GM12891 (cell line): ENCODE measurements around the gene NUP210L.
"Not testable (repeated sequence)": the region's sequence is repeated elsewhere in the genome, so short reads cannot be mapped to it uniquely, and the experiment has no call there.

Experiments used
- DNase-seq: peaks from one replicate; pipeline ENCODE4 v3.0.0; 2011; ENCODE audit warnings: low spot score; ENCODE audit not compliant: insufficient read length
- FAIRE-seq: peaks from 2 replicates; lab custom pipeline; 2011; peaks lifted over from hg19 to GRCh38; lab: Jason Lieb, UNC
- PAX5 ChIP-seq: IDR thresholded peaks from 2 replicates; pipeline ENCODE4 v1.6.1; 2011; ENCODE audit warnings: low read length, moderate library complexity, mild to moderate bottlenecking; ENCODE audit not compliant: insufficient read depth, severe bottlenecking
- POLR2A ChIP-seq: IDR thresholded peaks from 2 replicates; pipeline ENCODE4 v1.6.1; 2011; ENCODE audit warnings: low read depth, low read length, control low read depth
- POLR2AphosphoS5 ChIP-seq: IDR thresholded peaks from 2 replicates; pipeline ENCODE4 v1.6.1; 2011; ENCODE audit warnings: low read depth, low read length, control low read depth
- POU2F2 ChIP-seq: IDR thresholded peaks from 2 replicates; pipeline ENCODE4 v1.6.1; 2011; ENCODE audit warnings: low read depth, mild to moderate bottlenecking, control low read depth, low read length, moderate library complexity
- SPI1 ChIP-seq: IDR thresholded peaks from 2 replicates; pipeline ENCODE4 v1.6.1; 2011; ENCODE audit warnings: low read depth, low read length, control low read depth
- TAF1 ChIP-seq: IDR thresholded peaks from 2 replicates; pipeline ENCODE4 v1.6.1; 2011; ENCODE audit warnings: low read depth, low read length, control low read depth

Gene NUP210L

DNA sequence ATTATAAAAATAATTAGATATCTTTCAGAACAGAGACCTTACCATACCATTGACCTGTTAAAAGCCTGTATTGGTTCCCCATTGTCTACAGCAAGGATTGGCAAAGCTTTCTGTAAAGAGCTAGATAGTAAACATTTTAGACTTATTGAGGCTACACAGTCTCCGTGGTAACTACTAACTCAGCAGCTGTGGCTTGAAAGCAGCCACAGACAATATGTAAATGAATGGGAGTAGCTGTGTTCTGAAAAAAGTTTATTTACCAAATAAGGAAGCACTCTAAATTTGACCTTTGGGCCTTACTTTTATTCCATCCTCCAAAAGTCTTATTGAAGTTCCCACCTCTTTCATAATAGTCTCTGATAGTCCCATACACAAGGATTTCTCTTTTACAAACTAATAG lies 39.7 kb downstream of the NUP210L start:
- DNase-seq = no peak
- TF ChIP-seq PAX5 (no peak), POLR2A (no peak), POLR2AphosphoS5 (no peak), TAF1 (no peak), POU2F2 (no peak), SPI1 (no peak)
- peak; percentile 82 for FAIRE-seq

DNA sequence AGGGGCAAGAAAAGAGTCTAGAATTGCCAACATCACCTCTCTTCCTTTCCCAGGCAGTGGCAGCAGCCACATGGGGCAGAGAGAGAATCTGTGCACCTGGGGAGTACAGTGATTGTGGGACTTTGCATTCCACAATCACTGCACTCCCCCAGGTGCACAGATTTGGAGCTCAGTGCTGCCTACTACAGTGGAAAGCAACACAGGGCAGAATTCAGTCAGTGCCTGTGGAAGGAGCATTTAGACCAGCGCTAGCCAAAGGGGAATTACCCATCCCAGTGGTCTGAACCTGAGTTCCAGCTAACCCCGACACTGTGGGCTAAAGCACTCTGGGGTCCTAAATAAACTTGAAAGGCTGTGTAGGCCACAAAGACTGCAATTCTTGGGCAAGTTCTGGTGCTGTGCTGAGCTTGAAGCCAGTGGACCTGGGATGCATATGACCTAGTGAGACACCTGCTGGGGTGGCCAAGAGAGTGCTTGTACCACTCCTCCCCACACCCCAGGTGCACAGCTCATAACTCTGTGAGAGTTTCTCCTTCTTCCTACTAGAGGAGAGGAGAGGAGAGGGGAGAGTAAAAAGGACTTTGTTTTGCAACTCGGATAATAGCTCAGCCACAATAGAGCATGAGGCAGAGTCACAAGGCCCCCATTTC lies 50.3 kb downstream of the NUP210L start:
- no peak for TF ChIP-seq POLR2A
- no peak for TF ChIP-seq POU2F2
- TF ChIP-seq POLR2AphosphoS5 = no peak
- TF ChIP-seq TAF1 = no peak
- no peak for TF ChIP-seq PAX5
- TF ChIP-seq SPI1 = no peak
- DNase-seq (no peak), FAIRE-seq (peak; percentile 58)

DNA sequence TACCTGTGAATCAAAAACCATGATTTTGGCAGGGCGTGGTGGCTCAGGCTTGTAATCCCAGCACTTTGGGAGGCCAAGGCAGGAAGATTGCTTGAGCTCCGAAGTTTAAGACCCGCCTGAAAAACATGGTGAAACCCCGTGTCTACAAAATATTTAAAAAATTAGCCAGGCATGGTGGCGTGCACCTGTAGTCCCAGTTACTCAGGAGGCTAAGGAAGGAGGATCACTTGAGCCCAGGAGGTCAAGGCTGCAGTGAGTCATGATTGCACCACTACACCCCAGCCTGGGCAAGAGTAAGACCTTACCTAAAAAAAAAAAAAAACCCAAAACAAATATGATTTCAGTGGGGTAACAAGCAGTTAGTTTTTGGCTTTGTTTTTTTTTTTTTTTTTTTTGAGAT lies 54.7 kb downstream of the NUP210L start:
- DNase-seq, FAIRE-seq: not testable (repeated sequence)

DNA sequence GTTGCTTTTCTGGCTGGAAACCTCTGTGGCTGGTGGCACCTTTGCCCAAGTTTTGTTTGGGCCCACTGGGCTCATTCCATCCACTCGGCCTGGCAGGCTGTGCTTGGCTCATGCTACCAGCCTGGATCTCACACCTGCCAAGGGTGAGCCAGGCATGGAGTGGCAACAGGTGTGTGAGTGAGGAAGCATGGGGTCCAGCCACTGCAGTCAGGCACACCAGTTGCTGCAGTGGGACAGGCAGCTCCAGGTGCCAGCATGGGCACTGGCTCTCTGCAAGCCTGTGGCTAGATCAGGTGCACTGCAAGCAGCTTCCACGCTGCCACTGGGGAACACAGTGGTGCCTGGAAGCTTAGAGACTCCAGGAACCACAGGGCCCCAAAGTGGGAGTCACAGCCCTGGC lies 57.0 kb downstream of the NUP210L start:
- DNase-seq (no peak), FAIRE-seq (no peak)
- no peak for TF ChIP-seq POU2F2
- no peak for TF ChIP-seq SPI1
- no peak for TF ChIP-seq TAF1
- no peak for TF ChIP-seq PAX5
- no peak for TF ChIP-seq POLR2AphosphoS5
- TF ChIP-seq POLR2A = no peak

DNA sequence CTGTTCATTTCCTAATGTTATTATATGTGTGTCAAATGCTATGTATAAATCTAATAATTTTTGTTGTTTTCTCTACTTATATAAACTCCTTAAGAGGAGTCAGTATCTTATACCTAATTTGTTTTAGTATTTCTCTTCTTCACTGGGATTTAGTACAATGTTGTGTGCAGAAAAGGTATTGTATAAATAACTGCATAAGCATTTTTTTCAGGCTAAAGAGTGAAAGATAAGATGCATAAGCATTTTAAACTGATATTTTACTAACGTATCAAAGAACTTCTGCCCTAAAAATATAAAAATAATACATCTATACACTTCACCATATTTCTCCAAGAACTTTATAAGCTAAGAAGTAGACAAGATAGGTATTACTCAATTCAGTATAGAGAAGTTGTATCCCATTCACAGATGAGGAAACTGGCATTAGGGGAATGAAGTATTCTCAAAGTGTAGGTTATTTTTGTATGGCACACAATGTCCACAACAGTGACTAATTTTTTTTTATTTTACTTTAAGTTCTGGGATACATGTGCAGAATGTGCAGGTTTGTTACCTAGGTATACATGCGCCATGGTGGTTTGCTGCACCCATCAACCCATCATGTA lies 59.3 kb downstream of the NUP210L start:
- FAIRE-seq (no peak), DNase-seq (no peak)
- TF ChIP-seq POLR2A (no peak), TAF1 (no peak), POLR2AphosphoS5 (no peak), SPI1 (no peak), PAX5 (no peak), POU2F2 (no peak)

DNA sequence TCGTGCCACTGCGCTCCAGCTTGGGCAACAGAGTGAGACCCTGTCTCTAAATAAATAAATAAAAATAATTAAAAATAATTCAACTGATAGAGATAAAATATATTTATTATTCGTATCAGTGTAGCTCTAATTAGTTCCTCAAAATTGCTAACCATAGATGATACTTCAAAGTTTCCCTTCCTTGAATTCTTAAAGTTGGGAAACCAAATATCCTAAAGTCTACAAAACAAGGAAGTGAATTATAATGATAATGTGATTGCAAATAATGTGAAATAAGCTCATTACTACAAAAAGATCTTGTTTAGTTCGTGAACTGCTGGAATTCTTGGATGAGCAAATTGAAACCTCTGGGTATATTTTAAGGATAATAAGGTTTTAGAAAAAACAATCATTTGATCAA lies 60.5 kb downstream of the NUP210L start:
- TF ChIP-seq PAX5 (no peak), POLR2AphosphoS5 (no peak), POU2F2 (no peak), SPI1 (no peak), POLR2A (no peak), TAF1 (no peak)
- FAIRE-seq = no peak
- no peak for DNase-seq

DNA sequence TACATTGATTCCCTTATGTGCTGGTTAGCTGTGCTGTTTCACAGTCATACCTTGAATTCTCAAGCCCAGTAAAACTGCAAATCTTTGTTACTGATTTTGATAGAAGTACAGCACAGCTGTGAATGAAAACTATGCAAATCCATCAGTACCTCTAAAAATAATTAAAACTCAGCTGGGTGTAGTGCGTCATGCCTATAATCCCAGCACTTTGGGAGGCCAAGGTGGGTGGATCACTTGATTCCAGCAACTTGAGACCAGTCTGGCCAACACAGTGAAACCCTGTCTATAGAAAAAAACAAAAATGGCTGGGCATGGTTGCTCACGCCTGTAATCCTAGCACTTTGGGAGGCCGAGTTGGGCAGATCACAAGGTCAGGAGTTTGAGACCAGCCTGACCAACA lies 61.2 kb downstream of the NUP210L start:
- no peak for FAIRE-seq

DNA sequence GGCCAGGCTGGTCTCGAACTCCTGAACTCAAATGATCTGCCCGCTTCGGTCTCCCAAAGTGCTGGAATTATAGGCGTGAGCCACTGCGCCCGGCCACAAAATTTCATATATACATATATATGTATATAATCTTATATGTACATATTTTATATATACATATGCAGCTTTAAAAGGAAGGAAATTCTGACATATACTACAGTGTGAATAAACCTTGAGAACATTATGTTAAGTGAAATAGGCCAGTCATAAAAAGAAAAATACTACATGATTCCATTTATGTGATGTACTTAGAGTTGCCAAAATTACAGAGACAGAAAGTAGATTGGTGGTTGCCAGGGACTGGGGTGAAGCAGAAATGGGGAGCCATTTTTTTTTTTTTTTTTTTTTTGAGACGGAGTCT lies 63.2 kb downstream of the NUP210L start:
- DNase-seq = no peak
- no peak for FAIRE-seq
- TF ChIP-seq PAX5 (no peak), POLR2A (no peak), SPI1 (no peak), POLR2AphosphoS5 (no peak), TAF1 (no peak), POU2F2 (no peak)

More for the DNA sequence above, 61.2 kb downstream of the NUP210L start:
- DNase-seq = no peak
- TF ChIP-seq TAF1 = no peak
- TF ChIP-seq POLR2AphosphoS5 = no peak
- TF ChIP-seq POU2F2 = no peak
- no peak for TF ChIP-seq PAX5

DNA sequence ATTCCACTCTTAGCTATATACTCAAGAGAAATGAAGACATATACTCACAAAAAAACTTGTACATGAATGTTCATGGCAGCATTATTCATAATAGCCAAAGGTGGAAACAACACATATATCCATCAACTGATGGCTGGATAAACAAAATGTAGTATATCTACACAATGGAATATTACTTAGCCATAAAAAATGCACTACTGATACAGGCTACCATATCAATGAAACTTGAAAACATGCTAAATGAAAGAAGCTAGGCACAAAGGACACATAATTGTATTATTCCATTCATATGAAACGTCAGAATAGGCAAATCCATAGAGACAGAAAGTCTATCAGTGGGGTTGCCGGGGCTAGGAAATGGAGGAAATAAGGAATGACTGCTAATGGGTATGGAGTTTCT lies 67.3 kb downstream of the NUP210L start:
- TF ChIP-seq POLR2A = no peak
- no peak for TF ChIP-seq POU2F2
- TF ChIP-seq PAX5 = no peak
- TF ChIP-seq TAF1 = no peak
- no peak for TF ChIP-seq POLR2AphosphoS5
- no peak for TF ChIP-seq SPI1
- FAIRE-seq (no peak), DNase-seq (no peak)

DNA sequence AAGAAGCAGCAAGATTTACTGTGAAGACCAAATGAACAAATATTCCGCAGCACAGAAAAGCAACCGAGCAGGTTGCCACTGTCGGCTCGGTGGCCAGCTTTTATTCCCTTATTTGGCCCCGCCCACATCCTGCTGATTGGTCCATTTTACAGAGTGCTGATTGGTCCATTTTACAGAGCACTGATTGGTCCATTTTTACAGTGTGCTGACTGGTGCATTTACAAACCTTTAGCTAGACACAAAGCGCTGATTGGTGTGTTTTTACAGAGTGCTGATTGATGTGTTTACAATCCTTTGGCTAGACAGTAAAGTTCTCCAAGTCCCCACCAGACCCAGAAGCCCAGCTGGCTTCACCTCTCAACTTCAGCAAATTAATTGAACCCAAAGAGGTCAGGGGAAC lies 71.8 kb downstream of the NUP210L start:
- not testable (repeated sequence) for DNase-seq, FAIRE-seq
